GM18505 (cell line): ENCODE results near the gene ATP10A.
"Not testable (repeated sequence)": the region's sequence is repeated elsewhere in the genome, so short reads cannot be mapped to it uniquely, and the experiment has no call there.

Source experiments
- ATAC-seq: cut with Tn5 transposase; IDR thresholded peaks from one replicate; pipeline ENCODE4 v1.9.1; 2021; ENCODE audit not compliant: unreplicated experiment
- POLR2A ChIP-seq: IDR thresholded peaks from 4 replicates; pipeline ENCODE4 v1.6.1; 2011; ENCODE audit warnings: borderline replicate concordance; ENCODE audit not compliant: insufficient read depth, insufficient read length; ENCODE audit errors: extremely low read depth

ATP10A gene

GRCh38 chr15:25858952-25859760 is 4.0 kb downstream of the ATP10A start:
- ATAC-seq: no peak
- no peak for TF ChIP-seq POLR2A

GRCh38 chr15:25856059-25856458 is 7.1 kb downstream of the ATP10A start:
- ATAC-seq: not testable (repeated sequence)

- TF ChIP-seq POLR2A: no peak
- ATAC-seq: no peak
These were observed 10.2 kb downstream of the ATP10A start for GRCh38 chr15:25852661-25853524.

- no peak for TF ChIP-seq POLR2A
- no peak for ATAC-seq
These were observed 11.1 kb downstream of the ATP10A start for GRCh38 chr15:25852027-25852426.

GRCh38 chr15:25850154-25851111 is 12.7 kb downstream of the ATP10A start:
- ATAC-seq: peak; percentile 80
- TF ChIP-seq POLR2A: peak; percentile 22

- no peak for TF ChIP-seq POLR2A
- ATAC-seq: no peak
These were observed 13.8 kb downstream of the ATP10A start for GRCh38 chr15:25849157-25849921.

- no peak for TF ChIP-seq POLR2A
- ATAC-seq: no peak
These were observed 14.4 kb downstream of the ATP10A start for GRCh38 chr15:25848784-25849156.

GRCh38 chr15:25848325-25848724 is 14.8 kb downstream of the ATP10A start:
- no peak for ATAC-seq
- TF ChIP-seq POLR2A: no peak

GRCh38 chr15:25847051-25847450 is 16.1 kb downstream of the ATP10A start:
- TF ChIP-seq POLR2A: no peak

GRCh38 chr15:25846377-25846776 is 16.8 kb downstream of the ATP10A start:
- ATAC-seq: no peak
- TF ChIP-seq POLR2A: no peak

More at GRCh38 chr15:25847051-25847450, 16.1 kb downstream of the ATP10A start:
- no peak for ATAC-seq

- no peak for TF ChIP-seq POLR2A
- no peak for ATAC-seq
These were observed 18.0 kb downstream of the ATP10A start for GRCh38 chr15:25844981-25845680.

- no peak for TF ChIP-seq POLR2A
- no peak for ATAC-seq
These were observed 18.6 kb downstream of the ATP10A start for GRCh38 chr15:25844542-25844941.
